A549 (cell line): ENCODE measurements around the gene OTOG. TPM values are rescaled to one million over a fixed set of nuclear protein-coding genes. Genes with fewer than 3 reads are reported as not detected.

Experiments used
- ATAC-seq, 2 experiments: fragments of 200-7000 bp in 1 of 2; fragments of >200 bp in 1 of 2; cut with Nextera tagmentation in 1 of 2; cut with Tn5 transposase in 1 of 2; 3 replicates each; pipeline versions ENCODE4 v1.8.0 to v1.9.1; 2018 to 2020; ENCODE audit warnings: mild to moderate bottlenecking in 1 of 2, moderate library complexity in 1 of 2
- CTCF ChIA-PET: fragments of 300-600 bp; sonication (Branson Sonifier 250); formaldehyde crosslinking; extraction: SDS; loops from one replicate; lab custom pipeline; 2021; ENCODE audit warnings: antibody characterized with exemption, inconsistent platforms; lab: Yijun Ruan, JAX
- POLR2A ChIA-PET: fragments of 350-600 bp; formaldehyde crosslinking; extraction: SDS; loops from one replicate; lab custom pipeline; 2021; ENCODE audit warnings: antibody characterized with exemption, inconsistent platforms; lab: Yijun Ruan, JAX
- DNase-seq, 2 experiments: peaks; one replicate each; pipeline versions ENCODE4 v3.0.0 to v3.0.0-alpha.2; 2011 to 2016; ENCODE audit warnings: low read depth in 1 of 2, low spot score in 1 of 2
- FAIRE-seq: peaks from 2 replicates; lab custom pipeline; 2011; peaks lifted over from hg19 to GRCh38; lab: Jason Lieb, UNC
- H3K27ac ChIP-seq, 2 experiments: fragments of >200 bp; sonication (Bioruptor Twin); formaldehyde crosslinking; 3 replicates each; pipeline ENCODE4 v1.5.1; 2016 to 2017
- H3K4me1 ChIP-seq: fragments of >200 bp; sonication (Bioruptor Twin); formaldehyde crosslinking; 3 replicates; pipeline ENCODE4 v1.6.1; 2016
- H3K4me2 ChIP-seq: fragments of >200 bp; sonication (Bioruptor Twin); formaldehyde crosslinking; 3 replicates; pipeline ENCODE4 v1.6.1; 2016
- H3K4me3 ChIP-seq: fragments of >200 bp; sonication (Bioruptor Twin); formaldehyde crosslinking; 3 replicates; pipeline ENCODE4 v1.5.1; 2016
- H3K9me3 ChIP-seq: fragments of >200 bp; sonication (Bioruptor Twin); formaldehyde crosslinking; 3 replicates; pipeline ENCODE4 v1.6.1; 2016
- CBX2 ChIP-seq: fragments of 200-600 bp; sonication (generic); IDR thresholded peaks from 2 replicates; pipeline ENCODE4 v1.6.1; 2016; ENCODE audit warnings: low read depth, mild to moderate bottlenecking, borderline replicate concordance
- CBX8 ChIP-seq: fragments of 200-600 bp; sonication (generic); IDR thresholded peaks from 2 replicates; pipeline ENCODE4 v1.6.1; 2016
- CHD2 ChIP-seq: fragments of 150-350 bp; IDR thresholded peaks from 2 replicates; pipeline ENCODE4 v1.6.1; 2014; ENCODE audit warnings: low read length; ENCODE audit not compliant: partially characterized antibody
- HES2 ChIP-seq: fragments of >200 bp; sonication (Bioruptor Twin); formaldehyde crosslinking; IDR thresholded peaks from 2 replicates; pipeline ENCODE4 v1.6.1; 2016
- HEYL ChIP-seq: fragments of 250-450 bp; sonication (Bioruptor Pico); IDR thresholded peaks from 2 replicates; pipeline ENCODE4 v1.8.0; 2021; ENCODE audit warnings: mild to moderate bottlenecking, moderate library complexity
- JUN ChIP-seq, 2 experiments: fragments of >200 bp; sonication (Bioruptor Twin); formaldehyde crosslinking; IDR thresholded peaks; 2 replicates in 1 of 2; 3 replicates in 1 of 2; pipeline ENCODE4 v1.6.1; 2016 to 2017
- KDM1A ChIP-seq: fragments of 200-600 bp; sonication (generic); IDR thresholded peaks from 2 replicates; pipeline ENCODE4 v1.6.1; 2016; ENCODE audit warnings: low read depth, mild to moderate bottlenecking
- NFE2L2 ChIP-seq: fragments of 150-350 bp; conservative IDR thresholded peaks from 2 replicates; pipeline ENCODE4 v1.6.1; 2014; ENCODE audit warnings: low read length
- NPAS2 ChIP-seq: fragments of 250-450 bp; sonication (Bioruptor Pico); IDR thresholded peaks from 2 replicates; pipeline ENCODE4 v1.8.0; 2022; ENCODE audit warnings: mild to moderate bottlenecking, moderate library complexity, borderline replicate concordance
- POLR2A ChIP-seq: IDR thresholded peaks from 2 replicates; pipeline ENCODE4 v1.6.1; 2012; ENCODE audit warnings: mild to moderate bottlenecking, low read length
- POLR2AphosphoS2 ChIP-seq: conservative IDR thresholded peaks from 2 replicates; pipeline ENCODE4 v1.6.1; 2012; ENCODE audit warnings: low read length, improper control_type of control experiment, inconsistent platforms
- RARB ChIP-seq: fragments of 250-450 bp; sonication (Bioruptor Pico); IDR thresholded peaks from 2 replicates; pipeline ENCODE4 v1.8.0; 2021; ENCODE audit warnings: mild to moderate bottlenecking, moderate library complexity
- RCOR1 ChIP-seq: fragments of 150-350 bp; IDR thresholded peaks from 2 replicates; pipeline ENCODE4 v1.6.1; 2014; ENCODE audit warnings: antibody characterized with exemption, low read length, low read depth
- RFX5 ChIP-seq: fragments of 450-650 bp; IDR thresholded peaks from 2 replicates; pipeline ENCODE4 v1.7.1; 2014; ENCODE audit warnings: antibody characterized with exemption, mild to moderate bottlenecking, moderate library complexity
- RNF2 ChIP-seq: fragments of 200-600 bp; sonication (generic); IDR thresholded peaks from 2 replicates; pipeline ENCODE4 v1.6.1; 2016; ENCODE audit warnings: low read depth, mild to moderate bottlenecking, antibody characterized with exemption, moderate library complexity, borderline replicate concordance
- SREBF2 ChIP-seq: fragments of 450-650 bp; IDR thresholded peaks from 2 replicates; pipeline ENCODE4 v1.6.1; 2014; ENCODE audit warnings: mild to moderate bottlenecking, moderate library complexity
- USF2 ChIP-seq: fragments of 450-650 bp; IDR thresholded peaks from 2 replicates; pipeline ENCODE4 v1.6.1; 2014; ENCODE audit warnings: antibody characterized with exemption
- ZFP36 ChIP-seq: fragments of 450-650 bp; IDR thresholded peaks from 2 replicates; pipeline ENCODE4 v1.6.1; 2014; ENCODE audit warnings: borderline replicate concordance; ENCODE audit not compliant: partially characterized antibody
- ZNF302 ChIP-seq: fragments of 250-450 bp; sonication (Bioruptor Pico); IDR thresholded peaks from 2 replicates; pipeline ENCODE4 v1.9.0; 2021; ENCODE audit warnings: inconsistent platforms, mild to moderate bottlenecking, moderate library complexity
- ZSCAN20 ChIP-seq: fragments of 250-450 bp; sonication (Bioruptor Pico); IDR thresholded peaks from 2 replicates; pipeline ENCODE4 v1.8.0; 2022; ENCODE audit warnings: mild to moderate bottlenecking, moderate library complexity
- WGBS: methylation state at CpG from one replicate; pipeline ENCODE4 v1.1.6; 2017; ENCODE audit errors: missing lambda C conversion rate; 5-methylcytosine and 5-hydroxymethylcytosine counted together
- polyA plus RNA-seq, 4 experiments: library from polyadenylated mRNA; depleted of rRNA in 3 of 4; stranded (reverse); fragments of >200 nt; fragmentation: RNase III in 1 of 4; extraction: RNeasy Plus Mini Kit Qiagen cat#74134 plus additional on column Dnase treatment in 1 of 4; gene quantifications; 2 replicates in 3 of 4; 3 replicates in 1 of 4; pipeline ENCODE4 v1.2.3, GENCODE V29; 2011 to 2017
- TF ChIP-seq, protein P1 (sequence below): fragments of 150-350 bp; IDR thresholded peaks from 2 replicates; pipeline ENCODE4 v1.6.1; 2014; ENCODE audit warnings: low read depth, mild to moderate bottlenecking, low read length
- TF ChIP-seq, protein P2 (sequence below): fragments of >200 bp; sonication (Bioruptor Twin); formaldehyde crosslinking; IDR thresholded peaks from 3 replicates; pipeline ENCODE4 v1.6.1; 2016

OTOG gene
- polyA plus RNA-seq, 2 of the 4 experiments (the other 2 are of a cell fraction), result not detected

- Histone ChIP-seq H3K9me3 (no peaks in the 10 kb centered on the region), H3K27ac (no peak overlapping the region), H3K4me3 (no peak overlapping the region), H3K4me2 (no peak overlapping the region), H3K4me1 (peaks cover 7% of the 10 kb centered on the region; the same call in 2 of the 3 replicates)
- CTCF ChIA-PET, result interaction anchor here (1.1 to 45.8 kb wide), 5 partner anchors 8 to 127 kb away, joined by 3 to 1119 read pairs (median 54); partner anchors contain the start of gene KCNJ11
- TF ChIP-seq KDM1A, result 0 out of 2 replicates have a peak, but pooled peaks have one; percentile 33
- peak; percentile 22 for TF ChIP-seq ZFP36
- TF ChIP-seq POLR2AphosphoS2, result no peak
- TF ChIP-seq USF2, result no peak
- no peak for FAIRE-seq
- POLR2A ChIA-PET, result no interaction called here
- WGBS, result 56% methylated on average over 2 of the region's 2 CpGs
- ATAC-seq, result no peak
- no peak for DNase-seq
These were observed 35.0 kb upstream of the OTOG start for GRCh38 chr11:17512101-17512500.

DNA sequence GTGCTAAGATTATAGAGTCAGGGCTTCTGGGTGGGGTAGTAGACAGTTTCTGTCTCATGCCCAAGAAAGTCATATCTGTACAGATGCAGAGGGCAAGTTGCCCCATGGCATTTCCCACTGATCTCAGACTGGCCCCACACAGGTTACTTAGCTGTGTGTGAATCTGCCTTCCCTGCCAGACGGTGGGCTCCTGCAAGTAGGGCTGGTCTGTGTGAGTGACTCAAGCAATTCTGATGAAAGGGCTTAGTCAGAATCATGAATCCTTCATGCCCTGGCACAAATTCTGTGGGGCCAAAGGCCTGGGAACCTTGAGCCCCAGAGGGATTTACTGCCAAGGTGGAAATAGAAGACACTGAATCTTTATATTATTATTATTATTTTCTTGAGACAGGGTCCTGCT is 33.2 kb upstream of the OTOG start:
- ChIA-PET CTCF (interaction anchor here (0.9 to 45.8 kb wide), 4 partner anchors 9 to 129 kb away, joined by 3 to 1119 read pairs (median 168); partner anchors contain the start of gene KCNJ11), POLR2A (interaction anchor here (1.3 kb wide), 1 partner anchor 161 kb away, joined by 3 read pairs; no protein-coding TSS in a partner anchor)
- no peak overlapping the region for H3K4me3 ChIP-seq
- WGBS, result 38% methylated on average over 1 of the region's 1 CpG
- H3K4me1 ChIP-seq, result peaks cover 3% of the 10 kb centered on the region; the same call in 2 of the 3 replicates
- no peak for FAIRE-seq
- no peak for DNase-seq
- no peak for TF ChIP-seq RCOR1
- TF ChIP-seq HES2, result no peak
- no peak for TF ChIP-seq CBX8
- TF ChIP-seq, protein P1, sequence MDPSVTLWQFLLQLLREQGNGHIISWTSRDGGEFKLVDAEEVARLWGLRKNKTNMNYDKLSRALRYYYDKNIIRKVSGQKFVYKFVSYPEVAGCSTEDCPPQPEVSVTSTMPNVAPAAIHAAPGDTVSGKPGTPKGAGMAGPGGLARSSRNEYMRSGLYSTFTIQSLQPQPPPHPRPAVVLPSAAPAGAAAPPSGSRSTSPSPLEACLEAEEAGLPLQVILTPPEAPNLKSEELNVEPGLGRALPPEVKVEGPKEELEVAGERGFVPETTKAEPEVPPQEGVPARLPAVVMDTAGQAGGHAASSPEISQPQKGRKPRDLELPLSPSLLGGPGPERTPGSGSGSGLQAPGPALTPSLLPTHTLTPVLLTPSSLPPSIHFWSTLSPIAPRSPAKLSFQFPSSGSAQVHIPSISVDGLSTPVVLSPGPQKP, result no peak
- no peak for TF ChIP-seq POLR2A
- TF ChIP-seq RFX5, result no peak
- TF ChIP-seq, protein P2, sequence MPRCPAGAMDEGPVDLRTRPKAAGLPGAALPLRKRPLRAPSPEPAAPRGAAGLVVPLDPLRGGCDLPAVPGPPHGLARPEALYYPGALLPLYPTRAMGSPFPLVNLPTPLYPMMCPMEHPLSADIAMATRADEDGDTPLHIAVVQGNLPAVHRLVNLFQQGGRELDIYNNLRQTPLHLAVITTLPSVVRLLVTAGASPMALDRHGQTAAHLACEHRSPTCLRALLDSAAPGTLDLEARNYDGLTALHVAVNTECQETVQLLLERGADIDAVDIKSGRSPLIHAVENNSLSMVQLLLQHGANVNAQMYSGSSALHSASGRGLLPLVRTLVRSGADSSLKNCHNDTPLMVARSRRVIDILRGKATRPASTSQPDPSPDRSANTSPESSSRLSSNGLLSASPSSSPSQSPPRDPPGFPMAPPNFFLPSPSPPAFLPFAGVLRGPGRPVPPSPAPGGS, result no peak
- no peak for TF ChIP-seq RNF2
- no peak for TF ChIP-seq KDM1A
- no peak for TF ChIP-seq CBX2
- no peak for TF ChIP-seq NFE2L2
- TF ChIP-seq SREBF2, result no peak
- TF ChIP-seq HEYL (CRISPR knock-in tag), result no peak
- TF ChIP-seq ZSCAN20 (CRISPR knock-in tag), result no peak
- TF ChIP-seq ZNF302, result no peak
- no peak for TF ChIP-seq CHD2
- no peak for TF ChIP-seq JUN (IDR thresholded peaks at IDR 0.05)
- TF ChIP-seq NPAS2 (CRISPR knock-in tag), result no peak
- TF ChIP-seq RARB (CRISPR knock-in tag), result no peak
- ATAC-seq, result peak; percentile 32 to 43; a peak in 3 of 6 replicates
- H3K4me2 ChIP-seq, result no peak overlapping the region
- H3K27ac ChIP-seq, result no peak overlapping the region
- no peaks in the 10 kb centered on the region for H3K9me3 ChIP-seq
